Mesendoderm (in vitro differentiated cells): ENCODE results near the gene CABLES1.
A peak's percentile ranks its signal among the peaks of the same experiment; 100 is the strongest.

Experiments
- DNase-seq: peaks from one replicate; pipeline ENCODE4 v3.0.0; 2013
- H2AK5ac ChIP-seq: 2 replicates; pipeline ENCODE4 v1.6.1; 2013; ENCODE audit warnings: low read length, inconsistent platforms
- H2BK120ac ChIP-seq: 2 replicates; pipeline ENCODE4 v1.6.1; 2013; ENCODE audit warnings: low read depth, mild to moderate bottlenecking, low read length, moderate library complexity, mixed read lengths
- H2BK15ac ChIP-seq: replicated peaks from 2 replicates; pipeline ENCODE4 v1.6.1; 2013; ENCODE audit warnings: low read depth, mild to moderate bottlenecking, moderate library complexity
- H2BK5ac ChIP-seq: 2 replicates; pipeline ENCODE4 v1.6.1; 2013; ENCODE audit warnings: low read length, inconsistent platforms
- H3K18ac ChIP-seq: 2 replicates; pipeline ENCODE4 v1.6.1; 2013; ENCODE audit warnings: mild to moderate bottlenecking, low read length, mixed read lengths
- H3K23ac ChIP-seq: one replicate; pipeline ENCODE4 v1.6.1; 2013; ENCODE audit warnings: low read length
- H3K27ac ChIP-seq: 2 replicates; pipeline ENCODE4 v1.5.1; 2013; ENCODE audit warnings: low read depth, mild to moderate bottlenecking, inconsistent platforms, low read length, moderate library complexity
- H3K27me3 ChIP-seq: 2 replicates; pipeline ENCODE4 v1.6.1; 2013; ENCODE audit warnings: low read length, control low read depth, mild to moderate bottlenecking, inconsistent platforms; ENCODE audit not compliant: insufficient read depth, poor library complexity
- H3K36me3 ChIP-seq: 2 replicates; pipeline ENCODE4 v1.6.1; 2013; ENCODE audit warnings: low read length, inconsistent platforms; ENCODE audit not compliant: control insufficient read depth, insufficient read depth
- H3K4ac ChIP-seq: one replicate; pipeline ENCODE4 v1.6.1; 2013; ENCODE audit warnings: low read depth, mild to moderate bottlenecking, low read length, moderate library complexity
- H3K4me1 ChIP-seq: 2 replicates; pipeline ENCODE4 v1.6.1; 2013; ENCODE audit warnings: low read depth, low read length, inconsistent platforms; ENCODE audit not compliant: control insufficient read depth
- H3K4me2 ChIP-seq: 2 replicates; pipeline ENCODE4 v1.6.1; 2013; ENCODE audit warnings: low read length
- H3K4me3 ChIP-seq: 2 replicates; pipeline ENCODE4 v1.5.1; 2013; ENCODE audit warnings: mild to moderate bottlenecking, low read length
- H3K56ac ChIP-seq: one replicate; pipeline ENCODE4 v1.6.1; 2013; ENCODE audit warnings: low read length
- H3K79me1 ChIP-seq: 2 replicates; pipeline ENCODE4 v1.6.1; 2013; ENCODE audit warnings: low read length, inconsistent platforms
- H3K79me2 ChIP-seq: 2 replicates; pipeline ENCODE4 v1.6.1; 2013; ENCODE audit warnings: mild to moderate bottlenecking, low read length; ENCODE audit not compliant: control insufficient read depth, insufficient read depth
- H3K9ac ChIP-seq: 2 replicates; pipeline ENCODE4 v1.6.1; 2013; ENCODE audit warnings: low read length, inconsistent platforms
- H4K5ac ChIP-seq: one replicate; pipeline ENCODE4 v1.6.1; 2013; ENCODE audit warnings: low read length
- H4K8ac ChIP-seq: one replicate; pipeline ENCODE4 v1.6.1; 2013; ENCODE audit warnings: low read depth, mild to moderate bottlenecking, control low read depth, low read length, moderate library complexity
- WGBS: extraction: QIAGEN DNeasy Blood & Tissue Kit; methylation state at CpG from one replicate; pipeline ENCODE4 v1.1.7; 2013; ENCODE audit warnings: low lambda C conversion rate, missing lambda C conversion rate; ENCODE audit not compliant: insufficient coverage; ENCODE audit errors: extremely low coverage; 5-methylcytosine and 5-hydroxymethylcytosine counted together

CABLES1 gene

GRCh38 chr18:23248826-23249225 lies 113.5 kb downstream of the CABLES1 start:
- WGBS: no CpG with 5 or more reads among the region's 2 CpGs
- Histone ChIP-seq H3K23ac (no peak overlapping the region), H4K8ac (no peak overlapping the region), H3K4me3 (no peak overlapping the region), H3K79me2 (no peaks in the 10 kb centered on the region), H3K9ac (no peak overlapping the region), H4K5ac (no peak overlapping the region), H3K4ac (no peak overlapping the region), H3K36me3 (no peaks in the 10 kb centered on the region), H3K27ac (no peak overlapping the region), H3K79me1 (no peaks in the 10 kb centered on the region), H3K4me1 (no peaks in the 10 kb centered on the region), H3K56ac (no peak overlapping the region), H3K18ac (no peak overlapping the region), H2AK5ac (no peak overlapping the region), H2BK15ac (no peak overlapping the region), H3K4me2 (no peak overlapping the region), H3K27me3 (no peaks in the 10 kb centered on the region), H2BK5ac (no peak overlapping the region), H2BK120ac (no peak overlapping the region)
- DNase-seq: no peak

- no CpG with 5 or more reads among the region's 7 CpGs for WGBS
- H4K8ac ChIP-seq: no peak overlapping the region
- DNase-seq: no peak
Observed at GRCh38 chr18:23249348-23249747, 114.1 kb downstream of the CABLES1 start.

GRCh38 chr18:23250893-23251656 lies 115.8 kb downstream of the CABLES1 start:
- Histone ChIP-seq H3K79me2 (no peaks in the 10 kb centered on the region), H3K4me2 (no peak overlapping the region), H3K9ac (no peak overlapping the region), H3K4me3 (no peak overlapping the region), H2BK5ac (no peak overlapping the region), H2BK120ac (no peak overlapping the region), H3K27ac (no peak overlapping the region), H3K23ac (no peak overlapping the region), H3K18ac (no peak overlapping the region), H2AK5ac (no peak overlapping the region), H4K5ac (no peak overlapping the region), H3K56ac (no peak overlapping the region), H3K4ac (no peak overlapping the region), H3K36me3 (peaks cover 2% of the 10 kb centered on the region), H2BK15ac (no peak overlapping the region), H4K8ac (no peak overlapping the region), H3K4me1 (no peaks in the 10 kb centered on the region), H3K79me1 (no peaks in the 10 kb centered on the region), H3K27me3 (no peaks in the 10 kb centered on the region)
- DNase-seq: no peak
- WGBS: no CpG with 5 or more reads among the region's 13 CpGs

More at GRCh38 chr18:23249348-23249747, 114.1 kb downstream of the CABLES1 start:
- H2BK15ac ChIP-seq: no peak overlapping the region
- H2AK5ac ChIP-seq: no peak overlapping the region
- no peak overlapping the region for H3K56ac ChIP-seq
- H2BK5ac ChIP-seq: no peak overlapping the region
- no peaks in the 10 kb centered on the region for H3K79me1 ChIP-seq
- no peaks in the 10 kb centered on the region for H3K36me3 ChIP-seq
- no peak overlapping the region for H3K23ac ChIP-seq
- no peak overlapping the region for H3K27ac ChIP-seq
- H3K9ac ChIP-seq: no peak overlapping the region
- no peaks in the 10 kb centered on the region for H3K79me2 ChIP-seq
- no peak overlapping the region for H3K4me2 ChIP-seq
- H3K4me3 ChIP-seq: no peak overlapping the region
- no peak overlapping the region for H3K18ac ChIP-seq
- H4K5ac ChIP-seq: no peak overlapping the region
- no peaks in the 10 kb centered on the region for H3K4me1 ChIP-seq
- no peaks in the 10 kb centered on the region for H3K27me3 ChIP-seq
- no peak overlapping the region for H2BK120ac ChIP-seq
- H3K4ac ChIP-seq: no peak overlapping the region

GRCh38 chr18:23253630-23254029 lies 118.3 kb downstream of the CABLES1 start:
- no peak overlapping the region for H4K8ac ChIP-seq
- no peak overlapping the region for H3K4me3 ChIP-seq
- no peak for DNase-seq
- H3K18ac ChIP-seq: no peak overlapping the region
- H3K23ac ChIP-seq: no peak overlapping the region
- H3K79me1 ChIP-seq: no peaks in the 10 kb centered on the region
- no peak overlapping the region for H3K9ac ChIP-seq
- no peak overlapping the region for H4K5ac ChIP-seq
- no peak overlapping the region for H2BK120ac ChIP-seq
- peaks cover 3% of the 10 kb centered on the region for H3K36me3 ChIP-seq
- H3K4me2 ChIP-seq: no peak overlapping the region
- no peaks in the 10 kb centered on the region for H3K27me3 ChIP-seq
- H2BK15ac ChIP-seq: no peak overlapping the region
- H3K27ac ChIP-seq: no peak overlapping the region
- WGBS: no CpG with 5 or more reads among the region's 12 CpGs
- H3K56ac ChIP-seq: no peak overlapping the region
- no peak overlapping the region for H2BK5ac ChIP-seq
- no peak overlapping the region for H2AK5ac ChIP-seq
- no peaks in the 10 kb centered on the region for H3K79me2 ChIP-seq
- peaks cover 6% of the 10 kb centered on the region for H3K4me1 ChIP-seq
- H3K4ac ChIP-seq: no peak overlapping the region

- Histone ChIP-seq H2BK120ac (no peak overlapping the region), H4K5ac (no peak overlapping the region), H3K27ac (no peak overlapping the region), H3K4me2 (no peak overlapping the region), H3K79me1 (no peaks in the 10 kb centered on the region), H3K56ac (peak overlapping the region; percentile 30), H2BK5ac (peak overlapping the region; percentile 5), H3K18ac (peak overlapping the region; percentile 13), H3K79me2 (no peaks in the 10 kb centered on the region), H3K23ac (no peak overlapping the region), H3K36me3 (peaks cover 3% of the 10 kb centered on the region), H3K27me3 (no peaks in the 10 kb centered on the region), H4K8ac (no peak overlapping the region), H3K4me1 (peaks cover 22% of the 10 kb centered on the region), H2AK5ac (no peak overlapping the region), H3K4me3 (no peak overlapping the region), H3K4ac (peak overlapping the region; percentile 28), H3K9ac (no peak overlapping the region), H2BK15ac (no peak overlapping the region)
- DNase-seq: no peak
- WGBS: no CpG with 5 or more reads among the region's 9 CpGs
Observed at GRCh38 chr18:23257137-23257536, 121.9 kb downstream of the CABLES1 start.
